ENCODE results near the gene CTNND2. TPM values are rescaled to one million over a fixed set of nuclear protein-coding genes. Genes with fewer than 3 reads are reported as not detected.

The CTNND2 gene
- polyA plus RNA-seq, 1 of the 3 experiments (the other 2 are of a cell fraction): not detected

GRCh38 chr5:11443831-11444230 lies 460.4 kb downstream of the CTNND2 start:
- no peaks in the 10 kb centered on the region for H4K20me1 ChIP-seq (ENCODE audit: insufficient read depth)
- no peak overlapping the region for H3K9ac ChIP-seq
- H3K4me1 ChIP-seq (ENCODE audit: control insufficient read depth in 1 of 2, insufficient read depth in 2 of 2, low read depth in 1 of 2, low read length in 1 of 2): no peaks in the 10 kb centered on the region
- H2AFZ ChIP-seq (ENCODE audit: low read depth): no peak overlapping the region
- H3K9me2 ChIP-seq: no peaks in the 10 kb centered on the region
- WGBS (ENCODE audit: low lambda C conversion rate): 0% methylated on average over 3 of the region's 3 CpGs
- H3K36me3 ChIP-seq (replicated peaks in 1 of 2; ENCODE audit: control insufficient read depth in 1 of 2, insufficient read depth in 2 of 2, low read length in 1 of 2): no peaks in the 10 kb centered on the region
- H3K27ac ChIP-seq (ENCODE audit: low read depth in 2 of 2, low read length in 1 of 2): no peak overlapping the region
- ChIA-PET POLR2A (no interaction called here), CTCF (no interaction called here)
- no peak overlapping the region for H3K4me3 ChIP-seq (ENCODE audit: low read depth in 2 of 2, low read length in 1 of 2)
- H3F3A ChIP-seq (replicated peaks; ENCODE audit: insufficient read depth): no peaks in the 10 kb centered on the region
- no peaks in the 10 kb centered on the region for H3K79me2 ChIP-seq (ENCODE audit: insufficient read depth)
- no peaks in the 10 kb centered on the region for H3K9me3 ChIP-seq
- H3K4me2 ChIP-seq: no peak overlapping the region
- no peaks in the 10 kb centered on the region for H3K27me3 ChIP-seq (ENCODE audit: insufficient read depth)
- no peak for DNase-seq
- TF ChIP-seq GABPA (IDR thresholded peaks at IDR 0.05; ENCODE audit: low read depth): no peak
- TF ChIP-seq RFX5 (IDR thresholded peaks at IDR 0.05; ENCODE audit: low read length): no peak
- no peak for TF ChIP-seq EP300 (IDR thresholded peaks at IDR 0.05; ENCODE audit: borderline replicate concordance in 1 of 2, low read depth in 1 of 2, low read length in 1 of 2)
- no peak for TF ChIP-seq JUND (IDR thresholded peaks at IDR 0.05)
- TF ChIP-seq MAX (IDR thresholded peaks at IDR 0.05; ENCODE audit: low read depth): no peak
- TF ChIP-seq CHD2 (IDR thresholded peaks at IDR 0.05; ENCODE audit: low read length, partially characterized antibody): no peak
- TF ChIP-seq CTCF (IDR thresholded peaks at IDR 0.05): no peak
- TF ChIP-seq RCOR1 (IDR thresholded peaks at IDR 0.05; ENCODE audit: low read length): no peak
- TF ChIP-seq IRF3 (IDR thresholded peaks at IDR 0.05; ENCODE audit: low read depth, low read length): no peak
- TF ChIP-seq PBX3 (IDR thresholded peaks at IDR 0.05): no peak
- no peak for TF ChIP-seq GATA2 (CRISPR knock-in tag; IDR thresholded peaks at IDR 0.05)
- TF ChIP-seq YY1 (IDR thresholded peaks at IDR 0.05; ENCODE audit: low read depth): no peak
- TF ChIP-seq REST (IDR thresholded peaks at IDR 0.05; ENCODE audit: low read depth, low read length): no peak
- TF ChIP-seq SIN3A (IDR thresholded peaks at IDR 0.05; ENCODE audit: borderline replicate concordance, low read depth, low read length): no peak
- TF ChIP-seq RAD21 (IDR thresholded peaks at IDR 0.05; ENCODE audit: low read length): no peak
- TF ChIP-seq USF2 (IDR thresholded peaks at IDR 0.05; ENCODE audit: borderline replicate concordance, low read depth, low read length): no peak
- TF ChIP-seq USF1 (IDR thresholded peaks at IDR 0.05; ENCODE audit: borderline replicate concordance, low read depth): no peak
- no peak for TF ChIP-seq EZH2phosphoT487 (IDR thresholded peaks at IDR 0.05; ENCODE audit: borderline replicate concordance, low read depth)
- TF ChIP-seq POLR2AphosphoS5 (IDR thresholded peaks at IDR 0.05; ENCODE audit: low read depth, low read length): no peak

Measured in SK-N-SH (cell line).